ENCODE data around the gene ZNF385B.
"Not testable (repeated sequence)": the region's sequence is repeated elsewhere in the genome, so short reads cannot be mapped to it uniquely, and the experiment has no call there.

ZNF385B gene

GRCh38 chr2:179800776-179801175 is 60.6 kb downstream of the ZNF385B start:
- no peak for DNase-seq

- DNase-seq, result no peak
These were observed 65.0 kb downstream of the ZNF385B start for GRCh38 chr2:179796213-179797007.

GRCh38 chr2:179793902-179794301 is 67.5 kb downstream of the ZNF385B start:
- no peak for DNase-seq

- no peak for DNase-seq
These were observed 68.2 kb downstream of the ZNF385B start for GRCh38 chr2:179793238-179793637.

- DNase-seq, result no peak
These were observed 70.9 kb downstream of the ZNF385B start for GRCh38 chr2:179790235-179791217.

- no peak for DNase-seq
These were observed 73.3 kb downstream of the ZNF385B start for GRCh38 chr2:179788104-179788503.

- no peak for DNase-seq
These were observed 73.8 kb downstream of the ZNF385B start for GRCh38 chr2:179787601-179788000.

- DNase-seq, result no peak
These were observed 75.5 kb downstream of the ZNF385B start for GRCh38 chr2:179785902-179786301.

- DNase-seq, result not testable (repeated sequence)
These were observed 79.1 kb downstream of the ZNF385B start for GRCh38 chr2:179782346-179782745.

GRCh38 chr2:179773986-179774385 is 87.4 kb downstream of the ZNF385B start:
- no peak for DNase-seq

- no peak for DNase-seq
These were observed 89.1 kb downstream of the ZNF385B start for GRCh38 chr2:179772346-179772745.

- DNase-seq, result no peak
These were observed 89.6 kb downstream of the ZNF385B start for GRCh38 chr2:179771791-179772190.

GRCh38 chr2:179770029-179770428 is 91.4 kb downstream of the ZNF385B start:
- no peak for DNase-seq

GRCh38 chr2:179769323-179769722 is 92.1 kb downstream of the ZNF385B start:
- DNase-seq, result no peak

- DNase-seq, result no peak
These were observed 92.6 kb downstream of the ZNF385B start for GRCh38 chr2:179768765-179769164.

- DNase-seq, result no peak
These were observed 95.7 kb downstream of the ZNF385B start for GRCh38 chr2:179765666-179766065.

- no peak for DNase-seq
These were observed 96.7 kb downstream of the ZNF385B start for GRCh38 chr2:179764710-179765109.

- no peak for DNase-seq
These were observed 102.8 kb downstream of the ZNF385B start for GRCh38 chr2:179758636-179759035.

GRCh38 chr2:179751163-179751809 is 110.1 kb downstream of the ZNF385B start:
- DNase-seq, result no peak

- no peak for DNase-seq
These were observed 112.2 kb downstream of the ZNF385B start for GRCh38 chr2:179749210-179749609.

GRCh38 chr2:179746981-179747380 is 114.4 kb downstream of the ZNF385B start:
- DNase-seq, result no peak

GRCh38 chr2:179745635-179746256 is 115.7 kb downstream of the ZNF385B start:
- DNase-seq, result no peak

- DNase-seq, result no peak
These were observed 117.0 kb downstream of the ZNF385B start for GRCh38 chr2:179744401-179744800.

Measured in bone marrow (tissue), 2 donors.